Eye (tissue), 1 donor: ENCODE measurements around the gene KIF12.
A peak's percentile ranks its signal among the peaks of the same experiment; 100 is the strongest.

Experiments
- DNase-seq: peaks from one replicate; pipeline ENCODE4 v3.0.0-alpha.2; 2015

The KIF12 gene

DNA sequence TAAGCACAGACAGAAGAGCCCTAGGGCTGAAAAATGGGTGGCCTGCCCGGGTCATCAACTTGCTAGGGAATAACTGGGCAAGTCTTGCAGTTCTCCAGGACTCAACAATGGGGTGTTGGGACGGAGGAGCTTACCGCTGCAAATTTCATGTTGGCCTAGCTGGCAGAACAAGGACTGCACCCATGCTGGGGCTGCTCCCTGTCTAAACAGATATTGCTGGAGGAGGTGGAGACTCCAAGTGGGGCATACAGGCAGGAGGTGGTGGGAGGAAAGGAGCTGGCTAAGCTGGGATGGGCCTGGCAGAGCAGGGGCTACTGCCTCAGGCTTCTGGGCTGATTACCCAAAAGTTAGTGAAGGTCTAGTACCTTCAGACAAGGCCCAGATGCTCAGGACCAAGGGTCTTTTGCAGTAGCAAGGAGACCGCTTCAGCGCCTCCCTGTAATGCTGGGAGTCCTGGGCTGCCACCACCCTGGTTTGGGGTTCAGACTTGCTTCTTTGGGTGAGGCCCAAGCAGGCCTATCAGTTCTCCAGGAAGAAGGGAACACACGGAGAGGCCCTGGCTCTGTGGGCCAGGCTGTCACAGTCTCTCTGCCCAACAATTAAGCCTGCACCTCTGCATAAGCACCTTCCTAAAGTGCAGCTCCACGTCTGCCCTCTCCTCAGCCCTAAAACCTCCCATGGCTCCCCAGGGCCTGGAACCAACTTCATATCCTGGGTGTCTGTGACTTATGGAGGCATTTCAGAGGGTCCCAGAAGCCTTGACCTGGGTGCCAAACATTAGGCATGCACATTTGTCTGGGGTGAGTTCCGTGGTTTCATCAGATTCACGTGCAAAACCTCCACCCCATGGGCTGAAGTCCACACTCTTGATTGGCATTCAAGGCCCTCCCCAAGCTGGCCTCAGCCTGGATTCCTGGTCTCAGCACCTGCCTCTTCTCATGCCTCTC is 24.2 kb upstream of the KIF12 start:
- DNase-seq = no peak

DNA sequence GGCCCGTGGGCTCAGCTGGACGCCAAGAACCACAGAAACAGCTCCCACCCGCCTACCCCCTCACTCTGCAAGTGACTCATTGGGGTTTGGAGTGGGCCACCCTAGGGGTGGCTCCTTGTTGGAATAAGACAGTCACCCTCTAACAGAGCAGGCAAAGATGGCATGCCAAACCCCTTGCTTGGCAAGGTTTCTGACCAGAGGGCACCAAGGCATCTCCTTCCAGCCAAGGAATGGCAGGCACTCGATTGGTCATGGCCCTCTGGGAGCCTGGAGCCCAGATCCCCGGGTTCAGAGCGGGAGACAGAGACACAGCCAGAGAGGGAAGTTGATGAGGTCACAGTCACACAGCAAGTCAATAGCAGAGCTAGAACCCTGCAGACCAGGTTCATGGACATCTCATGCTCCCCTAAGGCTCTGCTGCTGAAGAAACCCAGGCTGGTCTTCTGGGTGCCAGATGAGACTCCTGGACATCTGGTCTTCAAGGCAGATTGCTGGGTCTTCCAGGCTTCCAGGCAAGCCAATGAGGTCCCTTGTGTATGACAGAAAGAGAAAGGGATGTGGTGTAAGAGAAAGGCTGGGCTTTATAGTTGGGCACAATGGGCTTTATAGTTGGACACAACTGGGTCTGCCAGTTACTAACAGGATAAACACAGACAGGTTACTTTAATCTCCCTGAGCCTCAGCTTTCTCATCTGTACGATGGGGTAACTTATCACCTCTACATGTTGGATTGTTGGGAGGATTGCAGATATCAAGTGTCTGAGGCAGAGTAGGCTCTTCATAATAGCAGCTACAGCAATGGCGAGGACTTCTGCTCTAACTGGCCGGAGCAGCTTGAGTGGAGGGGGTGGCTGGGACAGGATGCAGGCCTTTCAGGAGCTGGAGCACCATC is 23.3 kb upstream of the KIF12 start:
- no peak for DNase-seq

DNA sequence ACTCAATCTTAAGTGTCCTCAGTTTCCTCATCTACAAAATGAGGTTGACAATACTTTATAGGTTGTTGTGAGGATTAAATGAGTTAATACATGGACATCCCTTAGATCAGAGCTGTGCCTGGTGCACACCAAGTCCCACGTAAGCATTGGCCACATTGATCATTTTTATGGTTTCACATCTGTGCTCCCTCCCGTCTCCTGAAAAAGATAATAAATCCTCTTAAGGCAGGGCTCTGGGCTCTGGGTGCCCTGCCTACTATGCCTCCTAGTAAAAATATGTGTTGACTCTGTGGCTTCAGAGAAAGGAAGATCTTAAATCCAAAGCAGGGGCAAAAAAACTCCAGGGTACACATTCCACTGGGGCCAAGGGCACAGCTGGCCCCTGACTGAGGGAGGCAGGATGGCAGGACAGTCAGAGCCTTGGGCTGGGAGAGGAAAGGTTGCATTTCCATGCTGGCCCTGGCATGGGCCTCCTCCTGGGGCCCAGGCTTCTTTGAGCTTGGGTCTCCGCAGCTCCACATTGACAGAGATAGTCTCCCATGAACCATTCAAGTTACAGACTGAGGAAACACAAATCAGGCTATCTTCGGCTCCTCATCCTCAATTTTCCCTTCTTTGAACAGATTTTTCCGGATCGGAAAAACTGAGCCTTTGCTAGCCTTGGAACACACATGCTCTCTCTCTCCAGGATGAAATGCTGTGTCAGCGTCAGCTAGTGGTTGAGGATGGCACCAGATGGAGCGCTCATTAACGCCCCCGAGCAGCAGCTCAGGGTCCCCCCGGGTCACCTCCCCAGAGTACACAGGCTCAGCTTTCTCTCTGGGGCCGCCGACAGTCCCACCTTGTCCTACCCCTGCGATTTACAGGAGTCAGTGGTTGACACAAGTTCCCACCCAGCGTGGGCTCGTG is 22.4 kb upstream of the KIF12 start:
- DNase-seq = no peak

DNA sequence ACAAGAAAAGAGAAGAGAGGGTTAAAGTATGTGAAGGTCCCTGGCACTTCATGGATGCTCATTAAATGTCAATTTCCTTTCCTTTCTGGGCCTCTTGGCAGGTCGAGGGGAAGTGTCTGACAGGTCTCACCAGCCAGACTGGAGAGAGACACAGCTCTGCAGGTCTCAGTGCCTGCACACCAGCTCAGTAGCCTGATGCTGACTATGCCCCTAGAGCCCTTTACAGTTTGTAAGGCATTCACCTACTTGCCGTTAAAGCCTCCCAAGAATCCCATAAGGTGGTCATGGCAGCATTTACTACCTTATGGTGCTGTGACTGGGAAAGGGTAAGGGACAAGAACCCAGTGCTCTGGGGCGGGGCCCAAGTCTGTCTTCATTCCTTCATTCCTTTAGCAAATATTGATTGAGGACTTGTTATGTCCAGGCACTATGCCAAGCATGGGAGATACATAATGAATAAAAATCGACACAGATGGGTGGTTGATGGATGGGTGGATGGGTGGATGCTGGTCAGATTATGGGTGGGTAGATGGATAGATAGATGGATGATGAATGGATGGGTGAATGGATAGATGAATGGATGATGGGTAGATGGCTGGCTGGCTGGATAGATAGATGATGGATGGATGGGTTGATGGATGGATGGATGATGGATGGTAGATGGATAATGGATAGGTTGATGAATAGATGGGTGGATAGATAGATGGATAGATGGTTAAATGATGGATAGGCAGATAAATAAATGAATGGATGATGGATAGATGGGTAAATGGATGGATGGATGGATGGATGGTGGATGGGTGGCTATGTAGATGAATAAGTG is 21.3 kb upstream of the KIF12 start:
- no peak for DNase-seq

DNA sequence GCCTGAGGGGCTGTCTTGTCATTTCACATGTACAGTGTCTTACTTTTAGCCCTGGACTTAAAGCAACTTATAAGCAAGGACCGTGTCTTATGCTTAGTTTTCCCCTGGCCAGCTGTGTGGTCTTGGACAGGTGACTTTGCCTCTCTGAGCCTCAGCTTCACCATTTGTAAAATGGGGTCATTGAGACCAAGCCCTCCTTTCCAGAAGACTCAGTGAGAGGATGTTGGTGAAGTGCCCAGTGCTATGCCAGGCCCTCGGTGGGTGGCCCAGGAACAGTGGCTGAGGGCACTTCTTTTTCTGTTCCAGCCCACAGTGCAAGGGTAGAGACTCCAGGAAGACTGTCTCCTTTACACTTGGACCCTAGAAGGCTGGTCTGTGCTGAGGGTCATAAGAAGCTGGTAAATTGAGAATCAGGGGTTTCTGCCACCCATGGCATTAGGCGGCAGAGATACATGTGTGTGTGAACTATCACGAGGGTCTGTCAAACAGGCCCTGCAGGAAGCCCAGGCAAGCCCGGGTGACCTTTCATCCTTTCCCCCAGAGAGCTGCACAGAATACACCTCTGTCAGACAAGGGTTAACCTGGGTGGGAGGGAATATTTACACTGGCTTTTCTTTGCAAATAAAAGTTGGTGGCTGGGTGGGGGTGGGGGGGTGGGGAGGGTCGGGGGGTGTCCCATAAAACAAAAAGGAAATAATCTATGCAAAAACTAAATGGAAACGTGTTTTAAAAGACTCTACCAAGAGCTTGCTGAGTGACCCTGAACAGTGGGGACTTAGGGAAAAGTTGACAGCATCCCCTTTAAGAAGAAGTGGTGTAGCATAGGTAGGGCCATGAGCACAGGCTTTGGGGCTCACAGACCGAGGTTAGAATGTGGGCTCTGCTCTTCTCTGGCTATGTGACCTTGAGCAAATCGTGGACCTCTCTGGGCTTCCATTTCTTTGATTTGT is 20.4 kb upstream of the KIF12 start:
- no peak for DNase-seq

DNA sequence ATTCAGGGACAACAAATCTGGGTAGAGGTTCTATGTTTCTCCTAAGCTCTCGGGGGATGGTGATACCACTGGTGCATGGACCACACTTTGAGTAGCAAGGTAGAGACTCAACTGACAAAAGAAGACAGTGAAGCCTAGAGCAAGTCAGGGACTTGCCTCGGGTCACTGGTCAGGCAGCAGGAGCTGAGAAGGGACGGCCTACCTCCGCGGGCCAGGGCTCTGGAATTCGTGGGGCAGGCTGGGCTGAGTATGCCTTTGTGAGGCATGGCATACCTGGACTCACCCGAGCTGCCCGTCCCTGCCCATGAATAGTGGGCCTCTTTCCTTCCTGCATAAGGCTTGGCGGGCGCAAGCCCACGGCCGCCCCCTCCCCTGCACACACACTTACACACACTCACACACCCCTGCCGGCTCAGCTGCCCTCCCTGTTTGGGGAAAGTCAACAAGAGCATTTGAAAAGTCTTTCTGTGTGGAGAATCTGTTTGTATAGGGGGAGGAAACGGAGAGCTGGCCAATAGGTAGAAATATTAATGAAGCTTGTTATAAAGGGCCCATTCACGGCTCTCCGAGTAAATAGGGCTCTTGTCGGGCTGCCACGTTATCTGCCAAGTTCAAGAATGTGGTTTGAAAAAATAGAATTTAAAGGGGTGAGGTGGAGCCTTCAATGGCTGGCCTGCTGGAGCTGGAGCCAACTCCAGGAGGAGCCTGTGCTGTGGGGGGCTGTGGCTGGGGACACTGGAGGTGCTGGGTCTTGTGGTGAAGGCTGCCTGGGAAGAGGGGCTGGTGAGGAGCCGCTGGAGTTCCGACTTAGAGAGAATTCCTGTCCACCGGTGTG is 19.1 kb upstream of the KIF12 start:
- no peak for DNase-seq

DNA sequence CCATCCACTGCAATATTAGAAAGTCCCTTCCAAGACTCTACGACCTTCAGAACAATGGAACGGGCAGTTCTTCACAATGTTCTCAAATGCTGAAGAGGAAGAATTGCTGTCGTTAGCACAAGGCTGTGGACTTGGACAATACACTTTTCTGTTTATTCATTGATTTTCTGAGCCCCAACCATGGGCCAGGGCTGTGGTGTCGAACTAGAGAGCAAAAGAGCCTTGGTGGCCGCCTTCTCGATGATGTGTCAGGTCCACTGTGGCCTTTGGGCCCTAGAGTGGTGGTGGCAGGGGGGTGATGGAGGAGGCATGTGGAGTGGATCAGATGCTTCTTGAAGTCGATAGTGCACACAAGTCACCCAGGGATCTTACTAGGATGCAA is 18.5 kb upstream of the KIF12 start:
- DNase-seq = no peak

DNA sequence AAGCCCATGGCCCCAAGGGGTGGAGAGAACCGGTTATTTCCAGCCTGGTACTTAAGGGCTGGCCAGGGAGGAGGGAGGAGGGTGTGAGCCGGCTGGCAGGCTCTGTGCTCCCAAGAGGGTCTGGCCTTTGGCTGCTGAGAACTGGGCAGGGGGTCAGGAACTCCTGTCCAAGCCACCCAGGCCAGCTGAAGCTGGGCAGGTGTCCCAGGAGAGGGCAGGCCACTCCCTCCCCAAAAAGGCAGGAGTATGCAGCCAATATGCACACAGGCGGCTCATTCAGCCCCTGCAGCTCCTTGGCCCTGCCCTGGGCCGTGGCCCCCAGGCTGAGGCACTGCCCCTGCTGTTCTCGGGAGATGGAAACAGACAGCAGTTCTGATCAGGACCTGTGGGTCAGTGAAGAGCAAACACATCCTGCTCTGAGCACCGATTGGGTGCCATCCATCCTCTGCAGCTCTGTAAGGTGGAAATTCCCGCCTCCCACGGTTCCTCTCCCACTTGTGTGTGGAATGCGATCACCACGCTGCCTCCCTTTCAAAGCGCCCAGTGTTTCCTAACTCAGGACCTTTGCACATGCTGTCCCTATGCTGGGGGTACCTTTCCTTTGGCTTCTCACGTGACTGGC is 17.1 kb upstream of the KIF12 start:
- no peak for DNase-seq

DNA sequence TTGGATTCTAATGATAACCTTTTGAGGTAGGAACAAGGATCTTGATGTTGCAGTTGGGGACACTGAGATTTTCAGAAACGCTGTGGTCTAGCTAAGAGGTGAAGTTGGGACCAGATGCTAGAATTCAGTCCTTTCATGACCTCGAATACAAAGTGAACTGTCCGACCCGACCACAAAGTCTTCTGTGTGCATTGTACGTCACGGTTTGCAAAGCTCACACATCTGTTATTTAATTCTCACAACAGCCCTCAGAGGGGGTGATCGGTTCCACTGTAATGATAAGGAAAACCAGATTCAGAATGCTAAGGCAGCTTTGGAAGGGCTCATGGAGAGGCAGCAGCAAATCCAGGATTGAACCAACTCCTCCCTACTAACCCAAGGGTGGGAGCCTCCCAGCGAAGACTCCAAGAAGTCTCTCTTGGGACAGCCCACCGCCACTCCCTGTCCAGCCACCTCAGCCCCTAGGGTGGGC is 16.6 kb upstream of the KIF12 start:
- DNase-seq = no peak

DNA sequence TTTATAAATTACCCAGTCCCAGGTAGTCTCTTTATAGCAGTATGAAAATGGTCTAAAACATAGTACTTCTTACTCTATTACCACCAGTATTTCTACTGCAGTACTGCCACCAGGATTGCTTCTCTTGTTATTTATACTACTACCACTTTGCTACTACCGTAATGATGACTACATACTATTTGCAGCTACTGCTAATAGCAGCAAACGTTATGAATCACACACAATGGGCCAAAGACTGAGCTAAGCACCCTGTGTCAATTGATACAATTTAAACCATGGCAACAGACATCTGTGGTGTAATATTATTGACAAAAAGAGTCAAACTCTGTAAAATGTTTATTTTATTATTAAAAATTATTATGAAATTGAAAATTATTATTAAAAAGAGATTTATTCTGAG is 15.3 kb upstream of the KIF12 start:
- no peak for DNase-seq

DNA sequence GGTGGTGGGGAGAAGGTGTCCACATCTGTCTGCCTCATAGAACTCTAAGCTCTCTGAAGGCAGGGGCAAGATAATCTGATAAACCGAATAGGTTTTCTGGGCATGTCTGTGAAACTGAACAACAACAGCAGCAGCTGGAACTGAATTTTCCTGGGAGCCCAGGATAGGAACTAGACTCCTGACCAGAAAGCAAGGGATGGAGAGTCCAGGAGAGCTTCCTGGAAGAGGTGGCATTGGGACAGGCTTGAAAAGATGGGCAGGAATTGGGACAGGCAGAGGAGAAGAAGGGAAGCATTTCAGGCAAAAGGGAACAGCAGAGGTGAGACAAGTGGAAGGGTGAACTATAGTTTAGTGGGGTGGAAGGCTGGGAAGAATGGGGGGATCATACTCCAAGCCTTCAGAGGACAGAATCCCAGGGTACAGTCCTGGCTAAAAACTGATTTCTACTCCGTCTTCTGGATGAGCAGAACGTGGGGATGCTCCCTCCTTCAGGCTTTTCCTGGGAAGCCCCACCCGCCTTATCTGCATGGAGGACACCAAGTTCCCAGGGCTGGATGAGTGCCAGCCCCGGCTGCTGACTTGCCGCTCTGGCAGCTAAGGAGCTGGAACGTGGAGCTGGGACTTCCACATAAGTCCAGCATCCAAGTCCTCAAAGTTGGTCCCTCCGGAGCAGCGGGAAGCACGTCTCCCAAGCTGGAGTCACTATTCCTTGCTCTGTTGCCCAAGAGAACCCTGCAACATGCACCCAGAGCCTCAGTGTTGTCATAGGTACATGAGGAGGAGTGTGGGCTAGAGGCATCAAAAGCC is 13.9 kb upstream of the KIF12 start:
- no peak for DNase-seq

DNA sequence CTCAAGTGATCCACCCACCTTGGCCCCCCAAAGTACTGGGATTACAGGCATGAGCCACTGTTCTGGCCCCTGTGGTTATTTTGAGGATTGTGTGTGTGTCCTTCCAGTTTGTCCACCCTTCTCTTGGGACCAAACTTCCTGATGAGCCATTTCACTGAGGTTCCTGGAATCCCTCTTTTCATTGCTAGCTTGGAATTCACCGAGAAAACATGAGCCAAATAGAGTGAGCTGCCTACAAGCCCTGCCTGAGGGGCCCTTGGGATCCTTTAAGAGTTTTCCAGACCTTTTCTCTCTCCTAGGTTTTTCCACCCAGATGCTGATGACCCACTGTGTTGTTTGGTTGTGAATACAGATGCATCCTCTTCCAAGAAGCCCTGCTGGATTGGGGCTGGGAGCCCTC is 13.2 kb upstream of the KIF12 start:
- DNase-seq = no peak

DNA sequence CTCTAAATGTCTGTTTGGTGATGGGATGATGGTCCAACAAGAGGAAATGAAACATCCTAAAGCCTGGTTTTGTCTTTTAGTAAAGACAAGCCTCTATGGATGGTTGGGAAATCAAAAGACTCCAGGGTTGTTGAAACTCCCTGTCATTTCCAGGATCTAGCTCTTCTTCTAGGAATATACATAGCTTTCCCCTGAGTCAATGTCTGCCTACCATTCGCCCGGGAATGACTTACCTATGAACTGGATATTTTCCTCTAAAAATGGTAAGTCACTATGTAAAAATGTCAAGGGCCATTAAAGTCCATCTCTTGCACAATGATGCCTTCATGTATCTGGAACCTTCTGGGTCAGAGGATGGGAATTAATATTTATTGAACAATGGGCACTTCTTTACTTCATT is 11.1 kb upstream of the KIF12 start:
- DNase-seq = no peak

DNA sequence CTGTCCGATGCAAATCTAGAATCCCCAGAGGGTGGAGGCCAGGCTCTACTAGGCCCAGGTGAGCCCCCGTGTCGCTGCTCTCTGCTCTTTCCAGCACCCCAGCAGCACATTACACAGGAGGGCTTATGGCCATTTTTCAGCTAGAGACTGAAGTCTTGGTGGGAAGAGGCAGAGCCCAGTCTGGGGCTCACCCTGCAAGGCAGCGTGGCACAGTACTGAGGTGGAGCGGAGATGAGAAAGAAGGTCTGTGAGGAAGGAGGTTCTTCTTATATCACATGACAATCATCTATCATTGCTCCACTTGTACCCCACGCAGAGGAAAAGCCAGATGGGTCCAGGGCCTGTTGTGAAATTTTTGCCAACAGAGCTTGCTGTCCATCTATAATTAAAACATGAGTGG is 10.0 kb upstream of the KIF12 start:
- DNase-seq = no peak

DNA sequence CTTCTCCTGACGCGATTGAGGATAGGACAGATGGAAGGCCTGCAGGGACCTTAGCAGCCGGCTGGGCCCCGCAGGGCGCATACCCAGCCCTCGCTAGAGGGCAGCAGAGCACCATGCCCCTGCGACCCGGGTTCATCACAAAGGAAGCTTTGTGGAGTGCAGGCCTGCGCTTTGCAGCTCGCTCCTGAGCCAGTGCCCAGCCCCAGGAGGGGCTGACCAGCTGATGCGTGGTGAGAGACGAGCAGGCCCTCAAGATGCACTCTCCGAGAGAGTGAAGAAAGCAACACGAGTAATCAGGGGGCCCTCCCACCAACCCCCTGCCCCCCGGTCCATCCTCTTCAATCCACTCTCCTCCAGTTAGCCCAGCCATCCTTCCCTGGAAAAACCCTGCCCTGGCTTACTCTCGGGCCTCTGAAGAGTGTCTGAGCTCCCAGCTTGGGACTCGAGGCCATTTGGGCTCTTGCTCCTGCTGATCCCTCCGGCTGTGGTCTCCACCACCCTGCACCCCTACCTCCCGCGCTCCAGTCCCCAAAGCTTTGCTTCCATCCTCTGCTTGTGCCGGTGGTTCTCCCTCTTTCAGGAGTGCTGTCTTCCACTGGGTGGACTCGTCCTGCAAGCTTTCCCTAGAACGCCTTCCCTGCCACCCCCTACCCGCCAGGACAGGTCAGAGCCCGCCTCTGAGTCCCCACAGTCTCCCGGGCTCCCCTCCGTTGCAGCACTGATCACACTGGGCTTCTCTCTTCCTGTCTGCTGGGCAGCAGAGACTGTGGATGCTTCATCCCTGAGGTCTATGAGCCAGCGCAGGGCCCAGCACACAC is 9.1 kb upstream of the KIF12 start:
- peak; percentile 93 for DNase-seq

DNA sequence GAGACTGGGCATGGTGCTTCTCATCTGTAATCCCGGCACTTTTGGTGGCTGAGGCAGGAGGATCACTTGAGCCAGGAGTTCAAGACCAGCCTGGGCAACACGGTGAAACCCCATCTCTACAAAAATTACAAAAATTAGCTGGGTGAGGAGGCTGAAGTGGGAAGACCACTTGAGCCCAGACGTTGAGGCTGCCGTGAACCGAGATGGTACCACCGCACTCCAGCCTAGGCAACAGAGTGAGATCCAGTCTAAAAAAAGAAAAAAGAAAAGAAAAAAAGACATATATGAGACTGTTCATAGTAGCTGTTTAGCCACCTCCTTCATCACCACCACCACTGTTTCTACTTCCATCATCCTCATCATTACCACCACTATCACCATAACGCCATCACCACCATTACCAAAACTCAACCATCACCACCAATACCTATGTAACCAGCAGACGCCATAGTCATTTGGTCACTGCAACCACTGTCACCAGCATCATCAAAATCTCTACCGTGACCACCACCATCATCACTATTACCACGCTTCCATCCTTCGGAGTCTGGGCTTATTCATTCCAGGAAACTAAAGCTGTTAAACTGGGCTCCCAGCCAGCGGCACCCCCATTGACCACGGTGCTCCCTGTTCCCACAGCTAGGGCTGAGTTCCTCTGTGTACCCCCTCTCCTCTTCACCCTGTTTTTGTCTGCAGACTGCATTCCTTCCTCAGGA is 8.4 kb upstream of the KIF12 start:
- no peak for DNase-seq

DNA sequence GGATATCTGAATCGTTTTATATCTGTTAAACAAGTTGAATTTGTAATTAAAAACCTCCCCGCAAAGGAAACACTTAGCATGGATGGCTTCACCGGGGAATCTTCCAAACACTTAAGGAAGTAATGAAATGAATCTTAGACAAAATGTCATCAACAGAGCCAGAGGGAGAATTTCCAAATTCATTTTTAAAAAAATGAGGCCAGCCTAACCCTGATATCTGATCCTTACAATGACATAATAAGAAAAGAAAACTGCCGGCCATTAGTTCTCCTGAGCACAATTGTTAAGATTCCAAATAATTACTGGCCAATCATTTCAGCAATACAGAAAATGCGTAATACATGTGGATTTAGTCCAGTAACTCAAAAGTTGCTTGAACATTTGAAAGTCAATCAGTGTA is 6.1 kb upstream of the KIF12 start:
- DNase-seq = no peak
